Posterior vena cava (tissue), 2 donors: ENCODE results near the gene ARNT2. TPM values are rescaled to one million over a fixed set of nuclear protein-coding genes. Genes with fewer than 3 reads are reported as not detected.

ENCODE experiments used
- DNase-seq: peaks from one replicate; pipeline ENCODE4 v3.0.0-alpha.2; 2020; ENCODE audit warnings: low spot score
- intact Hi-C, 2 donors: fragments of 100-400 bp; cut with DNase I; formaldehyde crosslinking; loops; one replicate each; pipeline versions ENCODE4 v1.14.1 to v1.14.2; 2022 to 2023
- total RNA-seq, 2 donors: library from RNA; stranded (reverse); fragmentation: NEBNext Ultra II Directional; extraction: Animal tissue kit (Norgen Biotek cat#: 25700); gene quantifications; one replicate each; pipeline ENCODE4 v1.2.1, GENCODE V29; 2021
- donor health status: DM: yes; HTN: yes; CAD: no.
- donor health status: DM: yes; HTN: yes; CAD: no.

The ARNT2 gene
- total RNA-seq, 2 donors from 2014 or later: 3.7 to 10.1 TPM

DNA sequence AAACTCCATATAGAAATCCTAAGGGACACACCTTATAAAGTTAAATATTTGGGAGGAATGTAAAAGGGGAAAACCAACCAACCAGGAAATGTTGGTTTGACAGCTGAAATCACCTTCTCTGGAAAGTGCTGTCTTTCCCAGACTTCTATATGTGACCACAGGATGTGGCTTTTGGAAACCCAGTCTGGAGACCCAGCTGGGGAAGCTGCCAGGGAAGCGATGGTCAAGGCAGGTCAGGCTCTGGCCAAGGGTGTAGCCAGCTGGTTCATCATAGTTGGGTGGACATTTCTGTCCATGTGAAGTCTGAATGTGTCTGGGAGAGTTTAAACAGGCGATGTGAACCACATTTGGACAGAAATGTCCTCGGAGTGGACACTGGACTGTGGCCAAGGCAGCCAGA, 73.9 kb downstream of the ARNT2 start:
- DNase-seq: no peak
- intact Hi-C loops: loop anchor here in 1 of 2 donors (10.0 kb wide), 1 partner anchor 863 kb away; no protein-coding TSS in a partner anchor

DNA sequence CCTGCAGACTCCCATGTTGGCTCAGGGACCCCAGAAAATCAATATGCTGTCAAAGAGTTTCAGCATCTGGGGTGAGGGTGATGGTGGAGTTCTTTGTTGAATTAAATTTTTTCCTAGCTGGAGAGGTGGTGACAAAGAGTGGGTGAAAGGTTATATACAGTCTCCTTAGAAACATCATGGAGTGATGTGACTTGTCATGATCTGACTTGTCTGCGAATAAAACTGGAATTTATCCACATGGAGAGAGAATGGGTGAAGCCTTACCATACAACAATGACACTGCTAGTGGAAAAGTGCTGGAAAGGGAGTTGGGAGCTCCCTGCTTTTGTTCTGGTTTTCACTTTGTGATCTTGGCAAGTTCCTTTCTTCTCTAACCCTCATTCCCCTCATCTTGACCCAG, 75.0 kb downstream of the ARNT2 start:
- no peak for DNase-seq
- intact Hi-C loops: loop anchor here in 1 of 2 donors (10.0 kb wide), 1 partner anchor 864 kb away; no protein-coding TSS in a partner anchor

DNA sequence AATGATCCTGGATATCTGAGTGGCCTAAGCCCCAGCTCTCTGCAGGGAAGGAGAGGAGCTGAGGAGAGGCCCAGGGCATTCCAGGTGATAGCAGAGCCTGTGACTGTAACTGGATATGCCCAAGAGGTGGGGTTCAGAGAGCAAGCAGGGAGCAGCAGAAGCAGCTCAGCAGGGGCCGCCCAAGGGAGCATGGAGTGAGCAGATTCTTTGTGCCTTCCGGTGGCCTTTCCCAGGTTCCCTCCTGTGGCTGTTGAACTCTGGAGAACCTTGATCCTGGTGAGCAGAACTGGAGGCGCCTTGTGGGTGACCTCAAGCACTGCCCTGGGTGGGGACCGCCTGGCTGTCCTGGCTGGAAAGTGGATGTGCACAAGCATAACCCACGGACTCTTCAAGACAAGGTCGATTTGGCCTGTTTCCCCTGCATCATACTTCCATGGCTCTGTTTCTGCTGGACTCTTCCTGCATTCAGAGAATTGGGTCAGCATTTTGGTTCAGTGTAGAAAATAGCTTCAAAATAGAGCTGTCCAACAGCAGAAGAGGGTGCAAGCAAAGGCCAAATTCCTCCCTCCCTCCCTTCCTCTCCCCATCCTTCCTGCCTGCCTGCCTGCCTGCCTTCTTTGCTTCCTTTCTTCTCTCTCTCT, 76.1 kb downstream of the ARNT2 start:
- no peak for DNase-seq
- intact Hi-C loops: no loop called here

DNA sequence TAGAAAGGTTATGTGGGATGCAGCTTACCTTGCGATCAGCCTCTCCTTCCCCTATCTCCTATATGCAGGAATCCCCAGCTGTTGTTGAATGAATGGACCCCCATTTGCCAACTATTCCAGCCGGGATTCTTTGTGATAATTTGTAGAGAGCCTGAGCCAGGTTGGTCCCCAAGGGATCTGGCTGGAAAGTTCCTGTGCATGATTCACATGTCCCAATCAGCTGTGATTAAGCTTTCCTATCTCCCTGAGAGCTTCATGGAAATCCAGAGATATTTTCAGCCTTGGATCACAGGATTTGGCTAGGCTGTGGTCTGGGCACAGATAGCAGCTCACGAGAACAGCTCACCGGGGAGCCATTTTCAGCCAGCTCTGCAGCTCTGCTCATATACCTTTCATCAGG, 76.7 kb downstream of the ARNT2 start:
- intact Hi-C loops: no loop called here
- DNase-seq: peak; percentile 92

DNA sequence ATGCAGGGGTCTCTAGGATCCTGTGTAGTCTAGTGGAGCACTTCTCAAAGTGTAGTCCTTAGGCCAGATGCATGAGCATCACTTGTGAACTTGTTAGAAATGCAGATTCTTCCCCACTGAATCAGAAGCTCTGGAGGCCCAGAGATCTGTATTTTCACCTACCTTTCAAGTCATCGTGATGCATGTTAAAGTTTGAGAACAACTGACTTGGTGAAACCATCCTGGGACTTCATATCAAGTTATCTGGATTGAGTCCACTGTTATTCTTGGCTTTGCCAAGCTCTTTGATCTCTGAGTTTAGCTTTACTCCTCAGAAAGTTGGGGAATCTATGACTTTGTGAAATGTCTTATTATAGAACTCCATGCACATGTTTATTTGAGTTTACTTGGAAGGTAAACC, 78.5 kb downstream of the ARNT2 start:
- intact Hi-C loops: no loop called here
- DNase-seq: no peak

DNA sequence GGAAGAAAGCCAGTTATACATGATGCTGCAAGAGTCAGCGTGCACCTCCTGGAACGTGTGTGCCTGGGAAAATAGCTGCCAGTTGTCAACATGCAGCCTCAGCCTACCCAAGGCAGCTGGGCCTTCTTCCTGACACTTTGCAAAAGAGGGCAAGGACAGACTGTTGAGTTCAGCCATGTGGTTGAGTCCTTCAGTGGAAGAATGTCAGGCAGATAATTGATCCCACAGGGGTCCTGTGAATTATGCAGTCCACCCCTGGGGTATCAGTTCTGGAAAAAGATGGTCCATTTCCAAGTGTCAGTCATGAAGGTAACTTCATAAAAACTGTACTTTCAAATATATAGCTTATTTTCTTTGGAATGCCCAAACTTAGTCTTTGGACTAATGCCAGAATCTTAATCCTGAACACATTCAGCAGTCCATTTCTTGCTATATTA, 79.6 kb downstream of the ARNT2 start:
- intact Hi-C loops: no loop called here
- no peak for DNase-seq

DNA sequence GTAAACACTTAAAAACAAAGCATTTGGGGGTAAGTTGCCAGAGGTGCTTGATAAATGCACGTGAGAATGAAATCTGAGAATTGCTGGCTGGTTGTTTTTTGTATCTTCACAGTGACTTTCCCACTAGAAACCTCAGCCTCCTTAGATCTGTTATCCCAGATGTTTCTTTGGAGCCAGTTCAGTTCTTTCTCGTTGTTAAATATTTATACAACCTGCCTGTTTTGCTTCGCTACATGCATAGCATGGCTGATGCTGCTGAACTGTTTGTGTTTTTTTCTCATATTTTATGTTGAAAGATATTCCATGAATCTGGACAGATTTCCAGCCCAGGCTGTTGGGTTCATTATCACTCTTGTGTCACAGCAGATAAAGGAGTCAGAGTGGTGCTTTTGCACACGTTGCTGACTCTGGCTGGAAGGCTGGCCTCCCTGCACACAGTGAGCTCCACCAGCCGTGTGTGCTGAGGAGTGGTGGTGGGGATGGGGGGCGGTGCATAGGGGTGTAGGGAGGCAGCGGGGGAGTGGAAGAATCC, 80.2 kb downstream of the ARNT2 start:
- intact Hi-C loops: no loop called here
- DNase-seq: no peak

DNA sequence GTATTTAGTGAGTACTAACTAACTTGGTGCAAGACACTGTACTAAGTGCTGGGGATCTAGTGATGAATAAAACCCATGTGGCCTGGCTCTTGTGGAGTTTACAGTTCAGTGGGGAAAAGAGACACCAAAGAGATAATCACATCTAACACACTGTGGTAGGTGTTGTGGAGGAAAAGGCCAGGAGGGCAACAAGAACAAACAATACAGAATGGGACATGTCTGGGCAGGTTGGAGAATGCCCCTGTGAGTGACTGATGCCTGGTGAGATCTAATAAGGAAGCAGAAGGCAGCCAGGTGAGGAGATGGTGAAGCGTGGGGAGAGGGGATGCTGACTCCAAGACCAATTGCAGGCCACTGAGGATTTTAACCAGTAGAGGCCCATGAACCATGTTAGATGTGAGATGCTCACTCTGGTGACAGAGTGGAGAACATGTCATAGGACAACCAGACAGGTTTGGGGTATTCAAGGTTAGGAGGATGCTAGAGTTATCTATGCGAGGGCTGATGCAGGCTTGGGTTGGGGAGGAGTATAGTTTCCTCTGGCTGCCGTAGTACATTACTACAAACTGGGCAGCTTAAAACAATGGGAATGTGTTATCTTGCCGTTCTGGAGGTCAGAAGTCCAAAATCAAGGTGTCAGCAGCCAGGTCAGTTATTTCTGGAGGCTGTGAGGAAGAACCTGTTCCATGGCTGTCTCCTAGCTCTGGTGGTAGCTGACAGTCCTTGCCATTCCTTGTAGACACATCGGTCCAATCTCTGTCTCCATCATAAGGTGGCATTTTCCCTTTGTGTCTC, 81.4 kb downstream of the ARNT2 start:
- no peak for DNase-seq
- intact Hi-C loops: no loop called here

DNA sequence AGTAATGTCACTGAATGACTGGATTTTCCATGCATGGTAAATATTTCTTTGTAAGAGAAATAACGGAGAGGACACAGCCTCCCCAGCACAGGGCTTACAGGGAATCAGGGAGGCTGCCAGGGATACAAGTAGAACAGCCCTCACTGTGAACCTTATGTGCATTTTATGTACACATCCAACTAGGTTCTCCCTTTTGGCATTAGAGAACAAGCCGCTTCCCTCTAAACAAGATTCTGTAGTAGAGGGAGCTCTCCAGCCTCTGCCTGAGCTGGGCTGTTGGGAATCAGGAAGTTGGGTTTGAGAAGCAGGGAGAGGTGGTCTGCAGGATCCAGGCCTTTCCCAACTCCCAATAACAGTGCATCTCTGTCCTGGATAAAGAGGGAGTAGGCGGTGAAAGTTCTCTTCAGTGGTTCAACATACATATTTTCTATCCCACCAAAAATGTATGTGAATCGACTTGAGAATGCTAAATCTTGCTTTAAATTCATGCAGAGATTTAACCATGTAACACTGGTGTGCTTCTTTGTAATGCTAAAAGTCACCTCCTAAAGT, 83.7 kb downstream of the ARNT2 start:
- intact Hi-C loops: no loop called here
- no peak for DNase-seq

DNA sequence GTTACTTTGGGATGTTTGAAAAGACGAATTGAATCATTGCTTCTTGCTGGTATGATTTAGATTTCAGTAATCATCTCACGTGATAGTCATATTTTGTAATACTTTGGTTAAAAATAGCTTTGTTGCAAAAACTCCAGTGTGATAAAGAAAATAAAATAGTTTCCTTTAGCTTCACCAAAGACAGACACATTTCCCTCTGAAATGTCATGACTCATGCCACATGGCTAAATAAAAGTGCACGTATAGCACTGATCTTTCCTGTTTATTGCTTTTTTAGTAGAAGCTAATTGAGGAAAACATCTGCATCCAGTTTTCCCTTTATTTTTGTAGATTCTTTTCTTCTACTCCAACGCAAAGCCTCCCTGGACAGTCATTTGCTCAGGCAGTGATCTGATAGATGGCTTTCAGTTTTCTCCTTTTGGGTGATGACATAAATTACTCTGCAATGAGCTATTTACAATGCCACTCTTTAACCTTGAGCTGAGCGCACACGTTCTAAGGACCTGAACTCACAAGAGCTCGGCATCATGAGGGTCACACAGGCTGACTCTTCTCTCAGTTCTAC, 84.9 kb downstream of the ARNT2 start:
- intact Hi-C loops: no loop called here
- DNase-seq: no peak

DNA sequence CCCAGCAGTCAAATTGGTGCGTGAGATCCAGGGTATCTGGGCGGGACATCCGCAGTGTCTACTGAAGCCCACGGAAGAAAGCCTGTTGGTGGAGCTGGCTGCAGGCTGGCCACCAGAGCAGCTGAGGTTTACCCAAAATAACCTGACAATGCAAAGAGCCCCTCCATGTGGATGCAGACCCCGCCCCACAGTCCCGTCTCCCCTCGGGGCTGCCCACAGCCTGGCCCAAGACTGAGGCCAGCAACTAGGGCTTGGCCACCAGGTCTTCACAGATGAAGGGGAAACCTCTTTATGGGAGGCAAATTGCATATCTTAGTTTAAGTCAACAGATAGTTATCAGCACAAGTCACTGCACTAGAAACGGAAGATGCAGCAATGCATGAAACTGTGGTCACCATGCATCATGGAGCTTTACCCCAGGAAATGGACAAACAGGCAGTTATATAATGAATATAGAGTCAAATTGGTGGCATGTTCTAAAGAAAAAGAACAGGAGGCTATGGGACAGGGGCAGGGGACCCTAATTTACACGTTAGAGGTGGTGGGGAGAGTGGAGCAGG, 86.3 kb downstream of the ARNT2 start:
- intact Hi-C loops: no loop called here
- no peak for DNase-seq

DNA sequence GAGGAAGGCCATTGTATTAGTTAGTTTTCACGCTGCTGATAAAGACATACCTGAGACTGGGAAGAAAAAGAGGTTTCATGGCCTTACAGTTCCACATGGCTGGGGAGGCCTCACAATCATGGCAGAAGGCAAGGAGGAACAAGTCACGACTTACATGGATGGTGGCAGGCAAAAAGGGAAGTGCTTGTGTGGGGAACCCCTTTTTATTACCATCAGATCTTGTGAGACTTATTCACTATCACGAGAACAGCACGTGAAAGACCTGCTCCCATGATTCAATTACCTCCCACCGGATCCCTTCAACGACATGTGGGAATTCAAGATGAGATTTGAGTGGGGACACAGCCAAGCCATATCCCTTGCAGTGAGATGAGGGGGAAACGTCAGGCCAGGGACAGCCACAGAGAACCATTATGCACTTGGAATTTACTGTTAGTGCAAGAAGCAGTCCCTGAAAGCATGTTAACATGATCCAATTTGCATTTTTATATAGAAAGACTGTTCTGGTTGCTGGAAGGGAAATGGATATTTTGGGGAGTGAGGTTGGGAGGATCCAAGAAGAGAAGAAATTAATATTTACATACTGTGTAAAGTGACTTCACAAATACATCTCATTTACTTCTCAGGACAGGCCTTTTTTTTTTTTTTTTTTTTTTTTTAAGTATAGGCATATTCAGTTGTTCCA, 87.1 kb downstream of the ARNT2 start:
- no peak for DNase-seq
- intact Hi-C loops: no loop called here

DNA sequence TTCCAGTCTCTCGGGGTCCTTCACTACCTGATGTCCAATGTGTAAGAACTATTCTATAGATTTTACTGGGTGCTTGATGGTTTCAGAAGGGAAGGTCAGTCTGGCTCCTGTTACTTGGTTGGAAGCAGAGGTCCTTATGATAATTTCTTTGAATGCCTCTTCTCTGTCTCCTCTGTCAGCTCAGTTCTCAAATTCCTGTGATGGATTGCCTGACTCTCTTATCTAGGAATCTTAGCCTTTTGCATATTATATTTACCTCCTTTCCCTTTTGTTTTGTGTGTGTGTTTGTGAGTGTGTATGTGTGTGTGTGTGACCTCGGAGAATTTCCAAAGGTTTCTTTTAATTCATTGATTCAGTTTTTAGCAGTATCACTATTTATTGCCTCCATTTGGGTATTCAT, 88.2 kb downstream of the ARNT2 start:
- DNase-seq: no peak
- intact Hi-C loops: no loop called here

DNA sequence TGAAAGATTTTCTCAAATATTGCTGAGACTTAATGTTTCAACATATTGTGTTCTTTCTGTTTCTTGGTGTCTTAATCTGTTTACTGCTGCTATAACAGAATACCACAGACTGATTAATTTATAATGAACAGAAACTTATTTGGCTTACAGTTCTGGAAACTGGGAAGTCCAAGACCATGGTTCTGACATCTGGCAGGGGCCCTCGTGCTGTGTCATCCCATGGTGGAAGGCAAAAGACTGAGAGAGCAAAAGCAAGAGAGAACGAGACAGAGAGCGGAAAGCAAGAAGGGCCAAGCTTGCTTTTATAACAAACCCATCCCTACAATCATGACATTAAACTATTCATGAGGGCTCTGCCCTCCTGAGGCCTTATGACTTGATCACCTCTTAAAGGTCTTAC, 88.7 kb downstream of the ARNT2 start:
- no peak for DNase-seq
- intact Hi-C loops: no loop called here

DNA sequence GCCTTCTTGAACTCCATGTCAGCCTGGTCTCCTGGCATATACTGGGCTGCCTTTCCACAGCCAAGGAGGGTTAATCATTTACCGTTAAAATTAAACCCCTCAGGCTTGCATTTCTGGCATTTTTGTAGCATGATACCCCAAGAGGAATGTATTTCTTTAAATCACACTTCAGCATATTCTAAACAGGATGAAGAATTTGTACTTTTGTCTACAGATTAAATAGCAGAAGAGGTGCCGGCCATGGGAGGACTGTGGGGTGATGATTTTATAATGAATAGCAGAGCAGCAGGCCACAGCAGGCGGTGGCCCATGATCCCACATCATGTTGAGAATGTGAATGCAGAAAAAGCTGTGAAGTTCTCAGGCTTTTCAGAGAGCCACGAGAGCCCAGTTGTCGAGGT, 90.2 kb downstream of the ARNT2 start:
- intact Hi-C loops: no loop called here
- DNase-seq: no peak

DNA sequence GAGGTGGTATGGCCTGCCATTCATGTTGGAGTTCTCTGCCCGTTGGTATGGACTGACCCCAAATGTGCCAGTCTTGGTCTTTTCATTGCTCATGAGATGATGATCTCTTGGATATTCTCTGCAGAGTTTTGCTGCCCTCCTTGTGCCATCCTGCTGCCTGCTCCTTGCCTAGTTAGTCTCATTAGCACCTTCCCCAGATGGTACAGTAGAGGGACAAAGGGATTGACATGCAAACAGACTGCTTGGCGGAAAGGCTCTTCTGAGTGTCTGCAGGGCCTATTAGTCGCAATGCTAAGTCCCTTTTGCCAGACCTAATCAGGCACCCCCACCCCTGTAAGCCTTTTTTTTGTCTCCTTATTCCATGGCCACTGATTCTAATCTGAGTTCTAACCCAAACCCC, 90.6 kb downstream of the ARNT2 start:
- DNase-seq: no peak
- intact Hi-C loops: no loop called here

DNA sequence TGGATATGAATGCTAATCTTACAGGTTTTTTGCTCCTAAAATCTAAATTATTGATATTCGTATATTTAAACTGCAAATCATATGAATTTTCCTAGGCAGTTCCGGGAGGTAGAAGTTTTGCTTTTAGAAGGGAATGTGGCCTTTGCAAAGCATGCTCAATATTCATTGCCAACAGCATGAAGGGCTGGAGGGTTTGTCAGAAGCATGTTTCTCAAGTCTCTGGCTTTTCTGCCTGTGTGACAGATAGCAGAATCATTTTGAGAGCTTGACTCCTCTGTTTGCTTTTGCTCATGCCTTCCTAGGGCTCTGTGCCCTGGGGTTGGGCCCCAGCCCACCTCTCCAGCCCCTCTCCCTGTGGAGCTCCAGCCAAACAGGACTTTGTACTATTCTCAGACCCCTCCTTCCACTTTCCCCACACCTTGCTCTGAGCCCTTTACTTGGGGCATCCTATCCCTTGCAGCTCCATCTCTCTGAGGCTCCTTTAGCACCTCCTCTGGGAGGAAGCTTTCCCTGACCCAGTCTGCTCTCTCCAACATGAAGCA, 91.3 kb downstream of the ARNT2 start:
- intact Hi-C loops: no loop called here
- DNase-seq: no peak

DNA sequence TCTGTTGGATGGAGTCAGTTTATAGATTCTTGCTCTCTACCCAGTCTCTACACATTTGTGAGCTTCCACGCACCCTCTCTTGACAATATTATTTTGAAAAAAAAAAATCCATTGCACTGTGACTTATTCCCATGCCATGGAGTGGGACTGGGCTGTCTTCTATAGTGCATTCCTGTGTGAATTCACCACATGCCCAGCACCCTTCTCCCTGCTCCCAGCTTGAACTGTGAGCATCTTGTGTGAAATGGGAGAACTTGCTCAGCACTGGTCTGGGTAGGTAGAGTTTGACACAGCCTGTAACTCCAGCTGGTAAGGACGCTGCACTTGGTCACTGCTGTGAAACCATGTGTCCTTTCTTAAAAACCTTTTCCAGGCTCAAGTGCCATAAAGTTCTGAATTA, 91.9 kb downstream of the ARNT2 start:
- no peak for DNase-seq
- intact Hi-C loops: no loop called here

DNA sequence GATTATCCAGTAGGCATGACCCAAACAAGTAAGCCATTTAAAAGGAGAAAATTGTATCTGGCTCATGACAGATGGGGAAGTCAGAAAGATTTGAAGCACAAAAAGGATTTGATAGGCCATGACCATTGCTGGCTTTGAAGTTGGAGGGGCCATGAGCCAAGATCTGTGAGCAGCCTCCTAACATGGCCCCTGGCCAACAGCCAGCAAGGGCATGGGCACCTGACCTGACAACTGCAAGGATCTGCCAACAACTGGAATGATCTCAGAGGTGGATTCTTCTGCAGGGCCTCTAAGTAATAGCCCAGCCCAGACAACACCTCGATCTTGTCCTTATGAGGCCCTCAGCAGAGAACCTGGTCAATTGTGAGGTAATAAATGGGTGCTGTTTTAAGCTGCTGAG, 93.0 kb downstream of the ARNT2 start:
- DNase-seq: no peak
- intact Hi-C loops: no loop called here
